ENCODE measurements around the gene THAP3.

GRCh38 chr1:6637770-6638169 is 13.1 kb downstream of the THAP3 start:
- TF ChIP-seq CTCF (conservative IDR thresholded peaks at IDR 0.05; ENCODE audit: low read length) (no peak), EZH2phosphoT487 (IDR thresholded peaks at IDR 0.05; ENCODE audit: borderline replicate concordance) (no peak)
